GM12892 (cell line): ENCODE data around the gene ITPRID1.

Source experiments
- POLR2A ChIP-seq: IDR thresholded peaks from 2 replicates; pipeline ENCODE4 v1.6.1; 2011; ENCODE audit warnings: low read depth, low read length, control low read depth
- POLR2AphosphoS5 ChIP-seq: IDR thresholded peaks from 2 replicates; pipeline ENCODE4 v1.6.1; 2011; ENCODE audit warnings: low read depth, low read length, control low read depth
- TAF1 ChIP-seq: IDR thresholded peaks from 2 replicates; pipeline ENCODE4 v1.6.1; 2011; ENCODE audit warnings: low read depth, mild to moderate bottlenecking, control low read depth, low read length, borderline replicate concordance

- TF ChIP-seq POLR2AphosphoS5 (no peak), POLR2A (no peak), TAF1 (no peak)
Observed at GRCh38 chr7:31603046-31603445, 89.2 kb downstream of the ITPRID1 start.
